NCI-H1092 treated with DMSO at 0.1 percent for 48 hours (cell line): ENCODE measurements around the gene FUT1.
"Not testable (repeated sequence)": the region's sequence is repeated elsewhere in the genome, so short reads cannot be mapped to it uniquely, and the experiment has no call there.

Experiments used
- DNase-seq: peaks from one replicate; lab custom pipeline; 2025; lab: John Stamatoyannopoulos, UW

Gene FUT1

DNA sequence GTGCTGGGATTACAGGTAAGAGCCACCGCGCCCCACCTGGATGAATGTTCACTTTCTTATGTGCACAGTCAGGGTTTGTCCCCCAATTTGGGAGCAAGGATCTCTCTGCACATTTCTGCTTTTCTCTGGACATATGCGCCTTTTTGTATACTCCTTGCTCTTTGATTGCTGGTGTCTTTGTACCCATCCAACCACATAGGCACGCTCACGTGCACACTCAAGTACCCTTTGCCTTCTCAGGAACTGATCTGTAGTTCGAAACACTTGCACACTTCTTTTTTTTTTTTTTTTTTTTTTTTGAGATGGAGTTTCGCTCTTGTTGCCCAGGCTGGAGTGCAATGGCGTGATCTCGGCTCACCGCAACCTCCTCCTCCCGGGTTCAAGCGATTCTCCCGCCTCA lies 34.3 kb downstream of the FUT1 start:
- not testable (repeated sequence) for DNase-seq

DNA sequence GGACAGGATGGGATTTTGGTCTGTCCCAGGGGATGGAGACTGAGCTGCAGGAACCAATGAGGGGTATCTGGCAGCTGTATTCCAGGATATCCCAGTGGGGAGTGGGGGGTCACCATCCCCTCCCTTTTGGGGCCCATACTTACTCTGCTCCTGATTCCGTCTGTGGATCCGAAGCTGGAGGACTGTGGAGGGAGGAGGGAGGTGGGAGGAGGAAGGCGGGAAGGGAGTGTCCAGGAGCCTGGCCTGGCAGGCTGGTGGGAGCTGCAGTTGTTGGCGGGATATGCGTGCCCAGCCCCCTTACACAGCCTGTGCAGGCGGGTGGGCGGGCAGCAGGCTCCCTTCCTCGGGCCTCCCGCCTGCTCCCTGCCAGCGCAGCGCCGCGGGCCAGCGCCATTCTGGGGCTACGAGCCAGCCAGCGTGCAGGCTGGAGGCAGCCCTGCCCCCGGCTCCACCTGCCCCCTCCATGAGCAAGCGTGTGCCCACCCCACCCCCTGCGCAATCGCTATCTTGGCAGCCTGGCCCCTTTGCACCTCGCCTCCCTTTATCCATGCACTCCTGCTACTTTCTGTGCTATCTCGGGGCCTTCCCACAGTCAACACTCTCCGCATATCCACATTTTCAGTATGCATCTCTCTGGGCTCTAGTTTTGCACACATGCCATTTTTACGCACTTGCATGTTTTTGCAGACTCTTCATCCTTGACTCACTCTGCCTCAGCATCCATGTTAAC lies 35.7 kb downstream of the FUT1 start:
- peak; percentile 66 for DNase-seq

DNA sequence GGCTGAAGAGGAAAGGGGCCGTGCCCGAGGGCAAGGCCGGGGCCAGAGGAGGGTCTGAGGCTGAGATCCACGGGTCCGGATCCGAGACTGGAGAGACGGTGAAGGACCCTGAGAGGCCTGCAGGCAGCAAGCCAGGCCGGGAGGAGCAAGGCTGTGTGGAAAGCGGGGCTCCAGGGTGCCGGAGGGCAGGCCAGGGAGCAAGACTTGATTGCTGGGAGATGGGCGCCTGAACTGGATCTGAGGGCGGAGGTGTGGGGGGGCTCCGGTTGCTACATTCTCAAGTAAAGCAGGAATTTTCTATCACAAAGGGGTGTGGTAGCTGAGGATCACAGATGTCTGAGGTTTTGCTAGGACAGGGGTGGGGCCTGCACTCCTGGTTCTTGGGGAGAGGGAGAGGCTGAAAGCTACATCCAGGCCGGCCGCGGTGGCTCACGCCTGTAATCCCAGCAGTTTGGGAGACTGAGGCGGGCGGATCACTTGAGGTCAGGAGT lies 36.7 kb downstream of the FUT1 start:
- no peak for DNase-seq

DNA sequence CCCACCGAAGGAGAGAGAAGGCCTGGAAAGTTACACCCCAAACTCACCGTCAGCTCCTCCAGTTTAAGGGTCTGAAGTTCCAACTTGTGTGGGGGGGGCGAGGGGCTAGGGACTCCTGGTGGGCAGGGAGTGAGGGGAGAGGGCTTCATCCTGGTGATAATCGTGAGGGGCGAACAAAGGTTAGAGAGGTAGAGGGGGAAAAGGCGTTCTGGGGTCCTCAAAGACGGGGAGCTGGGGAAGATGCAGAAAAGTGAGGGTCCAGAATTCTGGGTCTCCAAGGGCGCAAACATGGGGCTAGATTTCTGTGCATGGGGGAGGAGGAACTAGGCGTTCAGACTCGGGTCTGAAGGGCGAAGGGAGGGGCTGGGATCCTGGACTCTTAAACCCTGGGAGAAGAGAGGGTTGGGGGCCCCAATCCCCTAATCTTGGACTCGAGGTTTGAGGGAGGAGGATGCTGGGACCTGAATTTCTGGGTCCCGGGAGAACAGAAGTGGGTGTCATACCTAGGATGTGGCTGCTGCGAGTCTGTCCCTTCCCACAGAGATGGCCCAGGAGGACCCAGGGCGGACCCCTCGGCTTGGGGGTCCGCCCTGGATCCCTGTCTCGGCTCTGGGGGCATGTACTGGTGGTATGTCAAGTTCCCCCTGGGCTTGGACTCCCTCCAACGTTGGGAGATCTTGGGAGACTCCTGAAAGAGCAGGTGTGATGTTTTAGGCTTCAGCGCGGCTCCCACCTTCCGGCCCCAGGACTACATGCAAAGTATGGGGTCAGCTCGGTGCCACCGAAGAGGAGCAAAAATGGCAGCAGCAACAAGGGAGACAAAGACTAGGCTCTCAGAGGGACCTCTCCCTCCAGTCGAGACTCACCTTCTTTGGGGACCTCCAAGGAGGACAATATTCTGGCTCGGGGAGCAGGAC lies 37.4 kb downstream of the FUT1 start:
- DNase-seq, result no peak

DNA sequence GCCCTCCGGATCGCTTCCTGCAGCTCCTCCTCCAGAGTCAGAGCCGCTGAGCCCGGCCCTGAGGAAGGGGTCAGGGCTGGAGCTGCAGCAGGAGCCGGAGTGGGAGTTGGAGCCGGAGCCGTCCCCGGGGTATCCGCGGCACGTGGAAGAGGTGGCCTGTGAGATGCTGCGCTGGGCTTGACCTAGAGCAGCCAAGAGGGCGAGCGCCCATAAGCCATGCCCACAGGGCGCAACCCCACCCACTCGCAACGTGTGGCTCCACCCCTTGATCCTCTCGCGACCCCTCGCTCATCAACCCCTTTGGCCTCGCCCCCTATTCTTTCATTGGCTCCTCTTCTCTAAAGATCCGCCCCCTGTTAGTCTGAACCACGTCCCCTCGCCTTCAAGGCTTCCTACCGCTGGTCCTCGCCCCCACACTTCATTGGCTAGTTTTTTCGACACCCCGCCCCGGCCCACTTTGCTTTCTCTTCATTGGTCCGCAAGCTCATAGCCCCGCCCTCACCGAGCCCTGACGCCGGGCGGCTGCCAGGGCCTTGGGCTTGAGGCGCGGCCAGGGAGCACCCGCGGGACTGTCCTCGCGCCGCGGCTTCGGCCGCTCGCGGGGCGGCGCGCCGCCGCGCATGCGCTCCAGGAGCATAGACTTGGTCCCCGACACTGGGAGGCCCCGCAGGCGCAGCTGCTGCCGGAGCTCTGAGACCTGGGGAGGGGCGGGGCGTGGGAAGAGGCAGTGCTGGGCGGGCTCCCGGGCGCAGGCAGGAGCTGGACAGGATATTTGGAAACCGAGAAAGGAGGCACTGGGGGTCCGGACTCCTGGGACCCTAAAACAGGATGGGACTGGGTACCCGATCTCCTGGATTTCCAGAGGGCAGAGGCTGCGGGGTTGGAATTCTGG lies 38.3 kb downstream of the FUT1 start:
- DNase-seq, result peak; percentile 98

DNA sequence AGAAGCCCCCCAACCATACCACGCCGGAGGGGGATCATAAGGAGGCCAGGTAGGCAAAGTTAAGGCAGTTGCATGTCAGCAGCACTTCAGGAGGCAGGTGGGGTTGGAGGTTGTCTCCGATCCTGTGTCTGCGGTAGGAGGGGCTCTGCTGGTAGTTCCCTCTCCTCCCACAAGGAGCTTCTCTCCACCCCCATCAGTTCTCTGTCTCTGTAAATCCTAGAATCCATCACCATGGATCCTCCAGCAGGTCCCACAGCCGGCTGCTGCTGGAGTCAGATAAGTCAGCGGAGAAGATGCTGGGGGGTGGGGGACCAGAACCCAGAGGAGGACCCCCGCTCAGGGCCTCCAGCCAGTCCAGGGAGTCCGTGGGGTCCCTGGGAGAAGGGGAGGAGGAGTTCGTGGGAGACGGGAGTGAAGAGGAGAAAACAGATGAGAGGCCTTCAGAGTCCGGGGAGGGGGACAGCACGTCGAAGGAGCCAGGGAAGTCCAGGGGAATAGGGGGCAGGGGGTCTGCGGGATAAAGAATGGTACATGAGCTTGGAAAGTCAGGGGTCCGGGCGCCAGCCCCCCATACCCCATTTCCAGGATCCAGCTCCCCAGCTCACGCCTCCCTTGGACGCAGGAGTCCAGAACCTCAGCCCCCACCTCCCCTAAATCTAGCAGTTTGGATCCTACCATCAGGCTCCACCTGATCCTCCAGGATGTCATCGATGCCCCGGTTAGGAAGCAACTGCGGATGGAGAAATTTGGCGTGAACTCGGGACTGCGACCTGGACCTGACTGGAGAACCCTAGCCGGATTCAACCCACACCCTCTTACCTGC lies 39.2 kb downstream of the FUT1 start:
- DNase-seq, result no peak

DNA sequence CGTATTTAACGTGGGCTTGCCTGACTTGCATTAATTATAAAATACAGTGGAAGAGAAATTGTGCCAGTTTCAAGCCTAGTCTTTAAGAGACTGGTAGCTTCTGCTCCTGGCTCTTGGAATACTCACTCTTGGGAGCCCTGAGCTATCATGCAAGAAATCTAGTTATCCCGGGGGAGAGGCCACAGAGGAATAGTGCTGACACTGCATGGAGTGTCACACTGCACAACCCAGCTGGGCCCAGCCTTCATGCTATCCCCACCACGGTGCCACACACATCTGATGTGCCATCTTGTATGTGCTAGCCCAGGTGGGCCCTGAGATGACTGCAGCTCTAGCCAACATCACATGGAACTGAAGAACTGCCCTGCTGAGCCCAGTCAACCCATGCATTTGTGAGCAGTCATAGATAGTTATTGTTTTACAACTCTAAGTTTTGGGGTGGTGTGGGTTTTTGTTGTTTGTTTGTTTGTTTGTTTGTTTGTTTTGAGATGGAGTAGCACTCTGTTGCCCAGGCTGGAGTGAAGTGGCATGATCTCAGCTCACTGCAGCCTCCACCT lies 41.3 kb downstream of the FUT1 start:
- DNase-seq, result no peak

DNA sequence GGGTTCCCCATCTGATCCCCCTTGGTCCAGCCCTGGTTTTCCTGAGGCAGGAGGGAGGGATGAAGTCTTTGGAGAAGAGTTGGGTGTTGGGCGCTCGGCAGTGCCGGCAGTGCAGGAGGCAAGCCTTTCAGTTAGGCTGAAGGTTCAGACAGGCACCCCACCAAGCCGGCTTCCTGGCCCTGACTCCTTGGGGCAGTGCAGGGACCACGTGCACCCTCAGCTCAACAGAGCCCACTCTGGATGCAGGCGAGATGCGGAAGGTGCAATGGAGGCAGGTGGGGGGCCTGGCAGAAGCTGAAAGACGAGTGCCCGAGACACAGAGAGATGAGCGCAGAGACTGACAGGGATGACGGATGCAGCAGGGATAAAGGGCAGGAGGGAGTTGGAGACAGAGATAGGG lies 44.0 kb downstream of the FUT1 start:
- DNase-seq, result no peak

DNA sequence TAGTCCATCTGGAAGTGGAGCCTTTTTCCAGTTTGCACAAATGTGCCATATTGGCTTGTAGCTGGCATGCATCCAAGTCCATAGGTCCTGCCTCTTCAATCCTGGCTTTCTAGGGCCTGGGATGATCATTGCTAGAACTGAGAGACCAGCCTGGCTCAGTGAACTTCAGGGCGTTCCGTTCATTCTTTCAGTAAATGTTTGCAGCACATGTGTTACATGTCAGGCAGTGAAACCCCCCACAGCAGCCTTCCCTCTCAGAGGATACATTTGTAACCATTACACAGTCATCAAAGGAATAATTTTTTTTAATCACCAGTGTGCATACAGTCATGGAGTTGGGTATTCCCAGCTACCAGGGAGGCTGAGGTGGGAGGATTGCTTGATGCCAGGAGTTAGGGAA lies 47.0 kb downstream of the FUT1 start:
- no peak for DNase-seq

DNA sequence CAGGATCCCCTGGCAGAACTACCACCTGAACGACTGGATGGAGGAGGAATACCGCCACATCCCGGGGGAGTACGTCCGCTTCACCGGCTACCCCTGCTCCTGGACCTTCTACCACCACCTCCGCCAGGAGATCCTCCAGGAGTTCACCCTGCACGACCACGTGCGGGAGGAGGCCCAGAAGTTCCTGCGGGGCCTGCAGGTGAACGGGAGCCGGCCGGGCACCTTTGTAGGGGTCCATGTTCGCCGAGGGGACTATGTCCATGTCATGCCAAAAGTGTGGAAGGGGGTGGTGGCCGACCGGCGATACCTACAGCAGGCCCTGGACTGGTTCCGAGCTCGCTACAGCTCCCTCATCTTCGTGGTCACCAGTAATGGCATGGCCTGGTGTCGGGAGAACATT lies 49.1 kb downstream of the FUT1 start:
- no peak for DNase-seq

DNA sequence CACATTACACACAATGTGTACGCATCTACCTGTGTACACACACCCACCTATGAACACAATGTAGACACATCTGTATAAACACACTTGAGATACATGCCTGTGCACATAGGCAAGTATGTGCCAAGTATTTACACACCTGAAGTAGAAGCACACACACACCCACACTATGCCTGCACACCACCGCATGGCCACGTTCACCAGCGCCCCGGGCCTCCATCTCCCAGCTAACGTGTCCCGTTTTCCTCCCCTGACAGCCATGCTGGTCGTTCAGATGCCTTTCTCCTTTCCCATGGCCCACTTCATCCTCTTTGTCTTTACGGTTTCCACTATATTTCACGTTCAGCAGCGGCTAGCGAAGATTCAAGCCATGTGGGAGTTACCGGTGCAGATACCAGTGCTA lies 49.7 kb downstream of the FUT1 start:
- no peak for DNase-seq

DNA sequence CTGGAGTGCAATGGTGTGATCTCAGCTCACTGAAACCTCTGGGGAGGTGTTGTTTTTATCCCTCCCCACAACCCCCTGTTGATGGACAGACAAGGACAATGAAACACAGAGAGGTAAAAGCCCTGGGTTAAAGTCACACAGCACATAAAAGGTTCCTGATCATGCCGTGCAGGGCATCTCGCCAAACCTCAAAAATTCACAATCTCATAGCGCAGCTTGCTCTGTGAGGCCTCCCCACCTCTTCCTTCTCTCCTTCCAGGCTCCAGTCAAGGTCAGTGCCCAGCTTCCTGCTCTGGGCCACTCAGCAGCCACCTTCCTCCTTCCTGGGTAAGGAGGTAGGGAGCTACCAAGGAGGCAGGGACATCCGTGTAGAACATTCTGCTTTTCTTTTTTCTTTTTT lies 54.4 kb downstream of the FUT1 start:
- DNase-seq, result no peak
